GM13976 (cell line): ENCODE measurements around the gene ACACA.

Experiments
- DNase-seq: peaks from one replicate; pipeline ENCODE4 v3.0.0; 2012; ENCODE audit warnings: low spot score
- in situ Hi-C: fragments of 300-500 bp; cut with MboI; formaldehyde crosslinking; loops from one replicate; pipeline ENCODE4 v1.12.0; 2022; ENCODE audit warnings: low sequenced_read_pairs, mixed read lengths, inconsistent platforms; ENCODE audit not compliant: unreplicated experiment
- TF ChIP-seq, protein P1 (sequence below): IDR thresholded peaks from 2 replicates; pipeline ENCODE4 v1.5.1; 2012; ENCODE audit warnings: borderline replicate concordance, mild to moderate bottlenecking; ENCODE audit not compliant: insufficient read depth; ENCODE audit errors: extremely low read depth, missing control alignments, control extremely low read depth

ACACA gene

DNA sequence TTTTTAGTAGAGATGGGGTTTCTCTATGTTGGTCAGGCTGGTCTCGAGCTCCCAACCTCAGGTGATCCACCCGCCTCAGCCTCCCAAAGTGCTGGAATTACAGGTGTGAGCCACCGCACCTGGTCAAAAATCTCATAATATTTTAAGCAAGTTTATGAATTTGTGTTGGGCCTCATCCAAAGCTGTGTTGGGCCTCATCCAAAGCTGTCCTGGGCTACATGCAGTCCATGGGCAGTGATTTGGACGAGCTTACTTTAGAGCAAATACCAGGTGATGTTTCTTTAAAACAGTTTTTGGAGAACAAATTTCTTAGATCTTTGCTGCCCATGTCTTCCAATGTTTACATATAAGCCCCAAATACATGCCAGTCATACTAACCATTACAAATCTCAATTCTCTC, 115.3 kb downstream of the ACACA start:
- in situ Hi-C loops: no loop called here
- TF ChIP-seq, protein P1, sequence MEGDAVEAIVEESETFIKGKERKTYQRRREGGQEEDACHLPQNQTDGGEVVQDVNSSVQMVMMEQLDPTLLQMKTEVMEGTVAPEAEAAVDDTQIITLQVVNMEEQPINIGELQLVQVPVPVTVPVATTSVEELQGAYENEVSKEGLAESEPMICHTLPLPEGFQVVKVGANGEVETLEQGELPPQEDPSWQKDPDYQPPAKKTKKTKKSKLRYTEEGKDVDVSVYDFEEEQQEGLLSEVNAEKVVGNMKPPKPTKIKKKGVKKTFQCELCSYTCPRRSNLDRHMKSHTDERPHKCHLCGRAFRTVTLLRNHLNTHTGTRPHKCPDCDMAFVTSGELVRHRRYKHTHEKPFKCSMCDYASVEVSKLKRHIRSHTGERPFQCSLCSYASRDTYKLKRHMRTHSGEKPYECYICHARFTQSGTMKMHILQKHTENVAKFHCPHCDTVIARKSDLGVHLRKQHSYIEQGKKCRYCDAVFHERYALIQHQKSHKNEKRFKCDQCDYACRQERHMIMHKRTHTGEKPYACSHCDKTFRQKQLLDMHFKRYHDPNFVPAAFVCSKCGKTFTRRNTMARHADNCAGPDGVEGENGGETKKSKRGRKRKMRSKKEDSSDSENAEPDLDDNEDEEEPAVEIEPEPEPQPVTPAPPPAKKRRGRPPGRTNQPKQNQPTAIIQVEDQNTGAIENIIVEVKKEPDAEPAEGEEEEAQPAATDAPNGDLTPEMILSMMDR: no peak
- no peak for DNase-seq

DNA sequence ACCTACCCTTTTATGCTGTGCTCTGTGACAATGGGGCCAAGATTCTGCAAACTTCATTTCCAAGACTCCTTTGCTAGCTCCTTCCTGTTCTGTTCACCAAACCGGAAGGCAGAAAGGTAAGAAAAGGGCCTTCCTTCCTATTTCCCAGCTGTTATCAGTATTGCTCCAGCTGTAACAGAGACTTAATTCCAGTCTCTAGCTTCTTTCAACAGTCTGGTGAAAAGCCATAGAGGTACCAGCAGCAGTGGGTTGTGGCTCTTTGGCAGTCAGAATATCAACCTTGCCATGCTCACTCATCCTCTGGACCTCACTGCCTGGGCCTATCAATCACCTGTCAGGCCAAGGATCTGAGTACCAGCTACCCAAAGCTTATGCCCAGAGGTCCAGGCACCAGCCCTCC, 120.2 kb downstream of the ACACA start:
- in situ Hi-C loops: no loop called here

DNA sequence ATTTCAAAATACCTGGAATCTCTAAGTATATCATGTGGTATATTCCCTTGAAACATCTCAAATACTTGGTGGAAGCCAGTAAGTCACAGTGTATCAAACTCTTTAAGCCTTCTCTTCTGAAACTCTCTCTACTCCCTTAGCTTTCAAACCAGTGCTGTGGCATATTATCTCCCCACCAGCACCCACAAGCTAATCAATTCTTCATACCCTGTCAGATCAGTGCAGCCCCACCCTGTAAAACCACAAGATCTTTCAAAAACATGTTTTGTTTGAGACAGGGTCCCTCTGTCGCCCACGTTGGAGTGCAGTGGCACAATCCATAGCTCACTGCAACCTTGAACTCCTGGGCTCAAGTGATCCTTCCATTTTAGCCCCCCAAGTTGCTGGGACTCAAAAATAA, 122.4 kb downstream of the ACACA start:
- in situ Hi-C loops: no loop called here
- no peak for DNase-seq
- TF ChIP-seq, protein P1: no peak

More for the DNA sequence above, 120.2 kb downstream of the ACACA start:
- TF ChIP-seq, protein P1: no peak
- no peak for DNase-seq

DNA sequence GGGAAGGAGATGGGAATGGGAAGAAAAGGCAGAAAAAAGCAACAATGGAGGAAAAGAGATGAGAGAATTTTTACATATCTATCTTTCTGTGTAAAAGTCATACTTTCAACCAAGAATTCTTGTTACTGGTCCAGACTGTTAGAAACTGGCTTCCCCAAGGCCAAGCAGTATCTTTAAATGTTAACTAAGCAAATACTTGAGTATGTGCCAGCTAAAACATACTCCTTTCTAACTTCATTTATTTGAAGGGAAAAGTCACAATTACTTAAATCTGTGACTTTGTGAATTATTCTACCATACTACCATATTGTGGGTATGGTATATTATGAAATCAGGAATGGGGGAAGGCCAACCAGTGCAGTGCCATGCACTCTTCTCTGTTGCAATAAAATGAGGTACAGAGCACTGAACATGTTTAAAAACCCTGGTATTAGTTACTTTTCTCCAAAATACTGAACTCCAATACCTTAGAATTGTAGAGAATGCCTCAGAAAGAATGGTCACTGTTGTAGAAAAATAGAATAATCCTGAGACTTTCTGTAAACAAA, 123.1 kb downstream of the ACACA start:
- in situ Hi-C loops: no loop called here
- TF ChIP-seq, protein P1: no peak
- no peak for DNase-seq

DNA sequence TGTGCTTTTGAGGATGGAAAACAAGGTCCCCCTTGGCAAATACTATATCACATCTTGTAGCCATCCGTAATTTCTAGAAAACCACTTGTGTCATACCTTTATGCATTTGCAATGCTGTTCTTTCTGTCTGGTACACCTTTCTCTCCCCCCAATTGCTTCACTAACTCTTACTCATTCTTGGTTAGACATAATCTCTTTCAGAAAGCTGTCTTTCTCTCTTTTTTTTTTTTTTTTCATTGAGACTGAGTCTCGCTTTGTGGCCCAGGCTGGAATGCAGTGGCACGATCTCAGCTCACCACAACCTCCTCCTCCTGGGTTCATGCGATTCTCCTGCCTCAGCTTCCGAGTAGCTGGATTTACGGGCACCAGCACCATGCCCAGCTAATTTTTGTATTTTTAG, 125.8 kb downstream of the ACACA start:
- in situ Hi-C loops: no loop called here
- TF ChIP-seq, protein P1: no peak
- DNase-seq: no peak

DNA sequence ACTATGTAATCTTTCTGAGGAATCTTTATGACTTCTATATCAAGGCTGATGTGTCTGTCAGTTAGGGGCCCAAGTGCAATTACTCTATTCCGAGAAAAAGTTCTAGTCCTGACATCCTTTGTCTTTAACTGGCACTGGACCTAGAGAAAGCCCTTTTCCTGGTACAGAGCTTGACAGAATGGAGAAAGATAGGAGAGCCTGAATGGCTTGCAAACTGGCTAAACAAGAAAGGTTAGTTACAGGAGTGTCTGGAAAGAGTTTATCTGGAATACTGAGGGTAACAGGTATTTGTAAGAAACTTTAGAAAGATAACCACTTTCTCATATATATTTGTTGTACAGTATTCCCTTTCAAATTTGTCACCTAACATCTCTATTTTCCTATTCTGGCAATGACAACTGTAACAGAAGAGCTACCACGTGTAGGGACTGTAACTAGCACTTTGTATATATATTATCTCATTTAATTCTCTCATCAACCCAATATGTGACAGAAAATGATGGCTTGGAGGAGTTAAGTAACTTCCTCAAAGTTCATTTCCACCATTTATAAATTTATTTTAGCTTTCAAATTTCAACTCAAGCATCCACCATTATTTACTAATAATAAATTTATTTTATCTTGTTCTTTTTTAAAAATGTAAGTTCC, 128.3 kb downstream of the ACACA start:
- DNase-seq: no peak
- TF ChIP-seq, protein P1: no peak
- in situ Hi-C loops: no loop called here

DNA sequence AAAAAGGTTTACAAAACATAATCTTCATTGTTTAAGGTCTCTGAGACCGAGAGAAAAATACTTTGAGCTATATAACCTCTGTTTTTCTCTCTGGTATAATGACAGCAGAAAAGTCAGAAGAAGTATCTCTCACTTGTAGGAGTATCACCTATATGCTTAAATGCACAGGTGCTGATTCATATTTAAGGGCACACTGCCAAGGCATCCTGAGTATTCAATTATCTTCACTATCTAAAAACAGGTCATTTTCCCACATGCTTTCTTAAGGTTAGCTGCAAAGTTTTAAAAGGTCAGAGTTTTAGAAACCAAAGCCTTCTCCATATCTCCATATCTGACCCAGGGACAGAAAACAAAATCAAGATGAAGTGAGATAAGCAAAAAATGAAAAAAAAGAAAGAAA, 130.2 kb downstream of the ACACA start:
- DNase-seq: no peak
- TF ChIP-seq, protein P1: no peak
- in situ Hi-C loops: no loop called here
